Measurements from ENCODE around the gene TMEM170B. TPM values are rescaled to one million over a fixed set of nuclear protein-coding genes. Genes with fewer than 3 reads are reported as not detected.

The TMEM170B gene
- total RNA-seq, 1 experiment from 2014 or later, result 3.5 TPM

- no peak for TF ChIP-seq E2F1 (CRISPR knock-in tag; IDR thresholded peaks at IDR 0.05)
- no peak for TF ChIP-seq NR2C2 (CRISPR knock-in tag; IDR thresholded peaks at IDR 0.05)
- no peak for TF ChIP-seq GRHL2 (CRISPR knock-in tag; IDR thresholded peaks at IDR 0.05; ENCODE audit: insufficient replicate concordance, severe bottlenecking)
- TF ChIP-seq CBFB (CRISPR knock-in tag; IDR thresholded peaks at IDR 0.05; ENCODE audit: low read depth), result no peak
- TF ChIP-seq HMGA2 (CRISPR knock-in tag; IDR thresholded peaks at IDR 0.05), result no peak
These were observed 37.5 kb upstream of the TMEM170B start (continued) for GRCh38 chr6:11500008-11500407.

- H3K9me3 Mint-ChIP-seq, result peaks cover 17% of the 10 kb centered on the region
- no peak for TF ChIP-seq AFF4 (CRISPR knock-in tag; IDR thresholded peaks at IDR 0.05; ENCODE audit: borderline replicate concordance)
- H3K27ac Mint-ChIP-seq, result no peak overlapping the region
- no peak overlapping the region for H3K4me3 Mint-ChIP-seq
- H3K27me3 Mint-ChIP-seq (ENCODE audit: low read depth), result no peaks in the 10 kb centered on the region; the same call in 1 of the 2 replicates
- no peaks in the 10 kb centered on the region for H3K36me3 Mint-ChIP-seq
- H3K4me1 Mint-ChIP-seq, result no peaks in the 10 kb centered on the region; the same call in 1 of the 2 replicates
- ChIA-PET POLR2A (no interaction called here), CTCF (no interaction called here)
- DNase-seq (ENCODE audit: low spot score), result no peak
- ATAC-seq, result no peak
These were observed 28.1 kb upstream of the TMEM170B start for GRCh38 chr6:11509471-11509870.

- CTCF ChIA-PET, result no interaction called here
- no peak for TF ChIP-seq ZBTB43 (CRISPR knock-in tag; IDR thresholded peaks at IDR 0.05)
- TF ChIP-seq GABPB1 (CRISPR knock-in tag; IDR thresholded peaks at IDR 0.05), result no peak
- no peak for TF ChIP-seq ATF2 (CRISPR knock-in tag; IDR thresholded peaks at IDR 0.05; ENCODE audit: borderline replicate concordance, low read depth)
- TF ChIP-seq NFE2L1 (CRISPR knock-in tag; IDR thresholded peaks at IDR 0.05), result no peak
- no peak for TF ChIP-seq GTF2I (CRISPR knock-in tag; conservative IDR thresholded peaks at IDR 0.05)
- TF ChIP-seq IRF1 (CRISPR knock-in tag; IDR thresholded peaks at IDR 0.05), result no peak
- TF ChIP-seq HMGXB4 (CRISPR knock-in tag; IDR thresholded peaks at IDR 0.05), result no peak
- TF ChIP-seq ATF6 (CRISPR knock-in tag; IDR thresholded peaks at IDR 0.05), result no peak
- no peak for TF ChIP-seq ZNF219 (CRISPR knock-in tag; IDR thresholded peaks at IDR 0.05; ENCODE audit: borderline replicate concordance)
- TF ChIP-seq SP1 (CRISPR knock-in tag; conservative IDR thresholded peaks at IDR 0.05), result no peak
- TF ChIP-seq NR1H2 (CRISPR knock-in tag; IDR thresholded peaks at IDR 0.05), result no peak
- TF ChIP-seq ZNF425 (CRISPR knock-in tag; conservative IDR thresholded peaks at IDR 0.05), result no peak
These were observed 22.9 kb upstream of the TMEM170B start for GRCh38 chr6:11514672-11515071.

More at GRCh38 chr6:11514672-11515071, 22.9 kb upstream of the TMEM170B start:
- POLR2A ChIA-PET, result no interaction called here
- ATAC-seq (no peak), DNase-seq (ENCODE audit: low spot score) (no peak)
- no peak overlapping the region for H3K4me3 Mint-ChIP-seq
- H3K4me1 Mint-ChIP-seq, result peaks cover 4% of the 10 kb centered on the region; the same call in 1 of the 2 replicates
- peaks cover 4% of the 10 kb centered on the region; the same call in 1 of the 2 replicates for H3K36me3 Mint-ChIP-seq
- H3K9me3 Mint-ChIP-seq, result peaks cover 25% of the 10 kb centered on the region
- no peaks in the 10 kb centered on the region; the same call in 1 of the 2 replicates for H3K27me3 Mint-ChIP-seq (ENCODE audit: low read depth)
- H3K27ac Mint-ChIP-seq, result no peak overlapping the region
